Trophoblast cell (in vitro differentiated cells and primary cell): ENCODE results near the gene INS.

Source experiments
- DNase-seq, 2 donors: peaks; one replicate each; pipeline ENCODE4 v3.0.0-alpha.2; 2016
- H2AFZ ChIP-seq: 2 replicates; pipeline ENCODE4 v1.6.1; 2013; ENCODE audit warnings: low read length, moderate library complexity, mild to moderate bottlenecking; ENCODE audit not compliant: insufficient read depth, poor library complexity
- H2AK5ac ChIP-seq: 2 replicates; pipeline ENCODE4 v1.6.1; 2013; ENCODE audit warnings: mild to moderate bottlenecking, low read length
- H2BK120ac ChIP-seq: 2 replicates; pipeline ENCODE4 v1.6.1; 2013; ENCODE audit warnings: low read length, mild to moderate bottlenecking, moderate library complexity; ENCODE audit not compliant: insufficient read depth, poor library complexity
- H2BK12ac ChIP-seq: 2 replicates; pipeline ENCODE4 v1.6.1; 2013; ENCODE audit warnings: mild to moderate bottlenecking, low read length, moderate library complexity
- H2BK5ac ChIP-seq: 2 replicates; pipeline ENCODE4 v1.6.1; 2013; ENCODE audit warnings: low read length, low read depth, moderate library complexity, mild to moderate bottlenecking; ENCODE audit not compliant: poor library complexity
- H3K14ac ChIP-seq: 2 replicates; pipeline ENCODE4 v1.6.1; 2013; ENCODE audit warnings: mild to moderate bottlenecking, low read length
- H3K18ac ChIP-seq: 2 replicates; pipeline ENCODE4 v1.6.1; 2013; ENCODE audit warnings: mild to moderate bottlenecking, low read length
- H3K23ac ChIP-seq: 2 replicates; pipeline ENCODE4 v1.6.1; 2013; ENCODE audit warnings: low read length
- H3K27ac ChIP-seq: 2 replicates; pipeline ENCODE4 v1.5.1; 2013; ENCODE audit warnings: low read depth, mild to moderate bottlenecking, inconsistent platforms, low read length, moderate library complexity
- H3K27me3 ChIP-seq: 2 replicates; pipeline ENCODE4 v1.6.1; 2013; ENCODE audit warnings: inconsistent platforms, mild to moderate bottlenecking, low read length, moderate library complexity; ENCODE audit not compliant: insufficient read depth
- H3K36me3 ChIP-seq, 2 experiments: 1 replicate in 1 of 2; 2 replicates in 1 of 2; pipeline ENCODE4 v1.6.1; 2013; ENCODE audit warnings: low read length in 2 of 2, mild to moderate bottlenecking in 2 of 2, moderate library complexity in 1 of 2; ENCODE audit not compliant: insufficient read depth in 2 of 2, control insufficient read depth in 1 of 2
- H3K4ac ChIP-seq: 2 replicates; pipeline ENCODE4 v1.6.1; 2013; ENCODE audit warnings: low read depth, mild to moderate bottlenecking, low read length, moderate library complexity
- H3K4me1 ChIP-seq, 2 experiments: 1 replicate in 1 of 2; 2 replicates in 1 of 2; pipeline ENCODE4 v1.6.1; 2013; ENCODE audit warnings: low read length in 2 of 2, mild to moderate bottlenecking in 2 of 2, moderate library complexity in 1 of 2; ENCODE audit not compliant: insufficient read depth in 2 of 2, control insufficient read depth in 1 of 2
- H3K4me2 ChIP-seq: 2 replicates; pipeline ENCODE4 v1.6.1; 2013; ENCODE audit warnings: inconsistent platforms, mild to moderate bottlenecking, low read length, moderate library complexity
- H3K4me3 ChIP-seq: 2 replicates; pipeline ENCODE4 v1.5.1; 2013; ENCODE audit warnings: mild to moderate bottlenecking, low read depth, low read length, inconsistent platforms
- H3K79me1 ChIP-seq: one replicate; pipeline ENCODE4 v1.6.1; 2013; ENCODE audit warnings: low read length
- H3K79me2 ChIP-seq: 2 replicates; pipeline ENCODE4 v1.6.1; 2013; ENCODE audit warnings: low read length, mild to moderate bottlenecking; ENCODE audit not compliant: control insufficient read depth, insufficient read depth, poor library complexity
- H3K9ac ChIP-seq: 2 replicates; pipeline ENCODE4 v1.6.1; 2013; ENCODE audit warnings: mild to moderate bottlenecking, low read length
- H3K9me3 ChIP-seq: 2 replicates; pipeline ENCODE4 v1.6.1; 2013; ENCODE audit warnings: low read depth, mild to moderate bottlenecking, control low read depth, inconsistent platforms, low read length; ENCODE audit not compliant: insufficient read depth
- H4K12ac ChIP-seq: 2 replicates; pipeline ENCODE4 v1.6.1; 2013; ENCODE audit warnings: low read depth, mild to moderate bottlenecking, low read length, moderate library complexity
- H4K8ac ChIP-seq: 2 replicates; pipeline ENCODE4 v1.6.1; 2013; ENCODE audit warnings: low read depth, mild to moderate bottlenecking, low read length, moderate library complexity
- H4K91ac ChIP-seq: one replicate; pipeline ENCODE4 v1.6.1; 2013; ENCODE audit warnings: low read depth, mild to moderate bottlenecking, low read length, moderate library complexity
- WGBS: extraction: QIAGEN DNeasy Blood & Tissue Kit; methylation state at CpG from one replicate; pipeline ENCODE4 v1.1.7; 2013; ENCODE audit warnings: missing lambda C conversion rate; ENCODE audit not compliant: insufficient read length, insufficient coverage; ENCODE audit errors: extremely low coverage; 5-methylcytosine and 5-hydroxymethylcytosine counted together

INS gene

GRCh38 chr11:2165571-2165970 lies 4.6 kb upstream of the INS start:
- no peaks in the 10 kb centered on the region for H3K79me1 ChIP-seq
- no peak overlapping the region for H3K14ac ChIP-seq
- no peak overlapping the region for H3K9ac ChIP-seq
- no CpG with 5 or more reads among the region's 13 CpGs for WGBS
- no peak overlapping the region for H2BK12ac ChIP-seq
- H3K79me2 ChIP-seq: no peaks in the 10 kb centered on the region
- no peaks in the 10 kb centered on the region for H3K36me3 ChIP-seq
- no peak for DNase-seq
- H3K4me1 ChIP-seq: peaks cover 3 to 4% of the 10 kb centered on the region in 2 experiments
- H3K4ac ChIP-seq: no peak overlapping the region
- no peak overlapping the region for H2AFZ ChIP-seq
- H3K4me2 ChIP-seq: no peak overlapping the region
- peaks cover 2% of the 10 kb centered on the region for H3K9me3 ChIP-seq
- no peak overlapping the region for H4K91ac ChIP-seq
- H3K27ac ChIP-seq: no peak overlapping the region
- no peaks in the 10 kb centered on the region for H3K27me3 ChIP-seq
- no peak overlapping the region for H2BK5ac ChIP-seq
- no peak overlapping the region for H4K12ac ChIP-seq
- H3K18ac ChIP-seq: no peak overlapping the region
- no peak overlapping the region for H3K23ac ChIP-seq
- no peak overlapping the region for H4K8ac ChIP-seq
- H3K4me3 ChIP-seq: no peak overlapping the region
- no peak overlapping the region for H2BK120ac ChIP-seq
- no peak overlapping the region for H2AK5ac ChIP-seq

- no peak overlapping the region for H3K4ac ChIP-seq
- no peak overlapping the region for H3K23ac ChIP-seq
- H2BK12ac ChIP-seq: no peak overlapping the region
- no peaks in the 10 kb centered on the region for H3K36me3 ChIP-seq
- no peaks in the 10 kb centered on the region for H3K79me2 ChIP-seq
- no peak overlapping the region for H4K91ac ChIP-seq
- no peak overlapping the region for H3K18ac ChIP-seq
- H2AK5ac ChIP-seq: no peak overlapping the region
- no CpG with 5 or more reads among the region's 20 CpGs for WGBS
- H2BK5ac ChIP-seq: no peak overlapping the region
- no peaks in the 10 kb centered on the region for H3K27me3 ChIP-seq
- peak in 1 of 2 donors; percentile 43 for DNase-seq
- no peak overlapping the region for H3K14ac ChIP-seq
- H3K4me2 ChIP-seq: no peak overlapping the region
- no peak overlapping the region for H3K4me3 ChIP-seq
- H4K8ac ChIP-seq: no peak overlapping the region
- H3K9me3 ChIP-seq: peaks cover 2% of the 10 kb centered on the region
- H3K27ac ChIP-seq: no peak overlapping the region
- H3K9ac ChIP-seq: no peak overlapping the region
- no peak overlapping the region for H2BK120ac ChIP-seq
- no peak overlapping the region for H4K12ac ChIP-seq
- no peak overlapping the region for H2AFZ ChIP-seq
- no peaks in the 10 kb centered on the region for H3K79me1 ChIP-seq
- peaks cover 3 to 4% of the 10 kb centered on the region in 2 experiments for H3K4me1 ChIP-seq
These were observed 4.0 kb upstream of the INS start for GRCh38 chr11:2164861-2165555.

GRCh38 chr11:2164081-2164480 lies 3.1 kb upstream of the INS start:
- no peak overlapping the region for H2BK5ac ChIP-seq
- H4K91ac ChIP-seq: no peak overlapping the region
- H3K18ac ChIP-seq: no peak overlapping the region
- H3K4me3 ChIP-seq: no peak overlapping the region
- no peak overlapping the region for H3K4ac ChIP-seq
- H2BK120ac ChIP-seq: no peak overlapping the region
- no peak for DNase-seq
- no peak overlapping the region for H3K14ac ChIP-seq
- H3K79me2 ChIP-seq: no peaks in the 10 kb centered on the region
- H2AK5ac ChIP-seq: no peak overlapping the region
- no peak overlapping the region for H3K27ac ChIP-seq
- H3K23ac ChIP-seq: no peak overlapping the region
- H3K9me3 ChIP-seq: peaks cover 2% of the 10 kb centered on the region
- H4K8ac ChIP-seq: no peak overlapping the region
- no peak overlapping the region for H3K9ac ChIP-seq
- peaks cover 3 to 4% of the 10 kb centered on the region in 2 experiments for H3K4me1 ChIP-seq
- H4K12ac ChIP-seq: no peak overlapping the region
- no peaks in the 10 kb centered on the region for H3K79me1 ChIP-seq
- no peak overlapping the region for H3K4me2 ChIP-seq
- no peak overlapping the region for H2AFZ ChIP-seq
- H3K36me3 ChIP-seq: no peaks in the 10 kb centered on the region
- H3K27me3 ChIP-seq: no peaks in the 10 kb centered on the region
- no peak overlapping the region for H2BK12ac ChIP-seq
- WGBS: no CpG with 5 or more reads among the region's 22 CpGs

- no peak for DNase-seq
- Histone ChIP-seq H2BK12ac (no peak overlapping the region), H3K36me3 (no peaks in the 10 kb centered on the region), H3K4ac (no peak overlapping the region), H4K91ac (no peak overlapping the region), H3K18ac (no peak overlapping the region), H3K9ac (no peak overlapping the region), H3K79me2 (no peaks in the 10 kb centered on the region), H3K27me3 (no peaks in the 10 kb centered on the region), H3K9me3 (no peaks in the 10 kb centered on the region), H3K27ac (no peak overlapping the region), H2BK120ac (no peak overlapping the region), H3K4me1 (no peaks in the 10 kb centered on the region), H3K4me2 (no peak overlapping the region), H3K23ac (no peak overlapping the region), H4K12ac (no peak overlapping the region), H2AFZ (no peak overlapping the region), H3K4me3 (no peak overlapping the region), H3K14ac (no peak overlapping the region), H2BK5ac (no peak overlapping the region), H3K79me1 (no peaks in the 10 kb centered on the region), H4K8ac (no peak overlapping the region), H2AK5ac (no peak overlapping the region)
- WGBS: no CpG with 5 or more reads among the region's 12 CpGs
These were observed 2.5 kb upstream of the INS start for GRCh38 chr11:2163428-2163978.
